ENCODE results near the gene ZDHHC5.

The ZDHHC5 gene

DNA sequence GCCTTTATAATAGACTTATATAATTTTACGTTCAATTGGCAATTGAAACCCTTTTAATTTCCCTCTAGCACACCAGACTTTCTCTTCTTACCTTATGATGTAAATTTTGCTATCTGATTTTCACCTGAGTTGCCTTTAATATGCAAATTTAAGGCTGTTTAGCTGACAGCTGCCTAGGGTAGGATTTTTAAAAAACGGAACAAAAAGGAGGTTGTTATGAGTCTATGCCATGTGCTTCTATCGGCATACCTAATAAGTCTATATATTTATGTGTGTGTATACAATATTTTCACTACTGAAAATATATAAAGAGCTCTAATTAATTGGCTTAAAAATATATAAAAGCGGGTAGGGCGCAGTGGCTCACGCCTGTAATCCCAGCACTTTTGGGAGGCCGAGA lies 61.6 kb downstream of the ZDHHC5 start:
- no peak for DNase-seq (ENCODE audit: low spot score)

DNA sequence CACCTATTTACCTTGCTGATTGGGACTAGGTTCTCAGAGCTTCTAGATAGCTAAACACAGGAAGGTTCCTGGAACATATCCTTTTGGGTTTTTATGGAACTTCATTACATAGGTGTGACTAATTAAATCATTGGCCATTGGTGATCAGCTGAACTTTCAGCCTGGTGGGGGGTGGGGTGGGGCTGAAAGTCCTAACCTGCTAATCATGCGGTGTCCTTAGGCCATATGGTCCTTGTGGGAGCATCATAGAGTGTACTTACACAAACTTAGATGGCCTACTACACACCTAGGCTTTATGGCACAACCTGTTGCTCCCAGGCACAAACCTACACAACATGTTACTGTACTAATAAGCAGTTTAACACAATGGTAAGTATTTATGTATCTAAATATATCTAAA lies 64.7 kb downstream of the ZDHHC5 start:
- no peak for DNase-seq (ENCODE audit: low spot score)

DNA sequence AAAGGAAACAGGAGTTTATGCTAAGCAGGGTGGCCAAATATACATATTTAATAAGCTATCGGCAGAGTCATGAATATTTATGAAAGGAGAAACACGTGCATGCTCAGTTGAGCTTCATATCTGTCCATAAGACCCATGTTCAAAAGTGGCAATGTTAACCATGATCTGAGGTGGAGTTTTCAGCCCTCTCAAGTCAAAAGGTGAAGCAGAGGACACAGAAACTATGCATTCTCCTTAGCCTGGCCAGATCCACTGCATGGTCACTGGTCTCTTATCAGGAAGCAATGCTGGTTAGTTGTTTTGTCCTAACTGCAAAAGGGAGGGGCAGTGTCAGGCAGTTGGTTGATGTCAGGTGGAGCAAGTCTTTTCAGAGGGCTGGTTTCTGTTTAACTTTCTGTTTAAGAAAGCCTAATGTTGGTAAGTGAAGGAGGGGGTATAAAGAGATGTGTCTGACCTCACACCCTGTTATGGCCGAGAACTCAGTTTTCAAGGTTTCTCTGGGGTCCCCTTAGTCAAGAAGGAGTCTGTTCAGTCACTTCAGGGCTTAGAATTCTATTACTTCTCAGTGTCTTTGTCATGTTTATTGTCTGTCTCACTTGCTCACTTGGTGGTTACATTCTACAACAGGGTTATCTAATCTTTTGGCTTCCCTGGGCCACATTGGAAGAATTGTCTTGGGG lies 67.8 kb downstream of the ZDHHC5 start:
- DNase-seq (ENCODE audit: low spot score): no peak

DNA sequence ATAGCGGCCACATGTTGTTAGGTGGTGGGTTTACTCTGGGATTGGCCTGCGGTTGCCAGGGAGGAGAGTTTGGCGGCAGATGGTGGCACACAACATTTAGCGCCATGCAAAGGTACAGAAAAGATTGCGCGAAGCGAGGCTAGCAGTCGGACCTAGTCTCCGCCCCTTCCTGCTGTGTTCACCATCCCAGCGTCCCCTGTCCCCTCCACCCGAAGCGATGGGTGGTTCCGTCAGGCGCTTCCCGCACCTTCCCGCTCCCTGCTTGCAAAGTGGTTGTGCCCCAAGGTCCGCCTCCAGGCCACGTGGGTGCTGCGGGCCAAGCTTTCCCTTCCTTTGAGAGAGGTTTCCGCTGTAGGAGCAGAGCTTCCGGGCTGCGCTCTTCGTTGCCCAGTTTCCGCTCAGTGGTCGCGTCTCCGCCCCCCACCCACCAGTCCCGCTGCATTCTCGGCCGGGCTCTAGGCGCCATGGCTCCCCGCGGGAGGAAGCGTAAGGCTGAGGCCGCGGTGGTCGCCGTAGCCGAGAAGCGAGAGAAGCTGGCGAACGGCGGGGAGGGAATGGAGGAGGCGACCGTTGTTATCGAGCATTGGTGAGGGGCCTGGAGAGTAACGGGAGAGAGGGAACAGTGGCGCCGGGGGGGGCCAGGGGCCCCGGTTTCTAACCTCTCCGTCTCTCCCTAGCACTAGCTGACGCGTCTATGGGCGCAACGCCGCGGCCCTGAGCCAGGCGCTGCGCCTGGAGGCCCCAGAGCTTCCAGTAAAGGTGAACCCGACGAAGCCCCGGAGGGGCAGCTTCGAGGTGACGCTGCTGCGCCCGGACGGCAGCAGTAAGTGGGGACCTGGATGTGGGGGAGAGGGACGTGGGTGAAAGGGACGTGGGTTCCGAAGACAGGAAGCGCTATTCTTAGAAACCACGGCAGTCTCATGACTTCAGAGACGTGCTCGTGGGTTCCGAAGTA lies 73.5 kb downstream of the ZDHHC5 start, which contains the start of gene SELENOH:
Gene SELENOH, plus strand, starts transcription at position 360 of the 955 bp plus-strand sequence. Its CDS starts 105 bp downstream, at position 465.
- DNase-seq (ENCODE audit: low spot score): peak; percentile 97

DNA sequence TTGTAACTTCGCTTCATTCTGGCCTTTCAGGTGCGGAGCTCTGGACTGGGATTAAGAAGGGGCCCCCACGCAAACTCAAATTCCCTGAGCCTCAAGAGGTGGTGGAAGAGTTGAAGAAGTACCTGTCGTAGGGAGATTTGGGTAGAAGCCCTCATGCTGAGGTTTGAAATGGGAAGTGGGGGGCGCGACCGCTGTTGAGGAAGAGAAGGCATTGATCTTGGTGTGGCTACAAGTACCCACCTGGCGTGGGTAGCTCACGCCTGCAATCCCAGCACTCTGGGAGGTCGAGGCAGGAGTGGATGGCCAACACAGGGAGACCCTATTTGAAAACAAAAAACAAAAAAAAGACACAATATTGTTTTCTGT lies 74.2 kb downstream of the ZDHHC5 start:
- DNase-seq (ENCODE audit: low spot score): no peak

DNA sequence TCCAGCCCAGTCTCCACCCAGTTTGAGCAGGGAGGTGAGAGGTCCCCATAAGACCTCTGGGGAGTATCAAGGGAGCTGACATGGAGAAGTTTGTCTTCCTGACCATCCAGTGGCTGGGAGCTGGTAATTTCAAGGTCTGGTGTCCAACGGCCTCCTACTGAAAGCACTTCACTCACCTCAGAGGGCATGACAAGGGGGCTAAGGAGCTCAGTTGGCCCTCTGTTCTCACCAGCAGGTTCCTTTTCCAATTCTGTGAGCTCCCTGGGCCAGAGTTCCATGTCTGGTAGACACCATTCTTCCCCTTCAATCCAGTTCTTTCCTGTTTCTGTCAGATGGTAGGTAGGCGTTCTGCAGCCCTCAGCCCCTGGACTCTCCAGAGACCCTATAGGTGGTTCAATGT lies 76.4 kb downstream of the ZDHHC5 start:
- DNase-seq (ENCODE audit: low spot score): no peak

DNA sequence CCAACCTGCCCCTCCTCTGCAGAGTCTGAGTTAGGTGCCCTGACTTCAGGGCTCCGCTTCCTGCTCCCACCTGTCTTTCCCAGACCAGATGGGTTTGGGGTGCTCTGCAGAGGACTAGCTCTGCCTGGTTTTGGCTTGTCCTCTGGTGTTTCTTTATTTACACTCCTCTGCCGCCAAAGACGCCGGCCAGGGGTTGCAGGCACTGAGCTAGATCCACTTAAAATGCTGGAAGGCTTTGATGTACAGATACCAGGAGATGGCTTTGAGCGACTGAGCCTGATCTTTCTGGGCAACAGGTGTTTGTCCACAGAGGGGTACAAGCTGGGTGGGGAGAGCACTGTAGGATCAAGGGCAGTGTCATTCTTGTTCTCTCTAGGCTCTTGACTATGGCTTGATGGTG lies 77.3 kb downstream of the ZDHHC5 start:
- DNase-seq (ENCODE audit: low spot score): no peak

DNA sequence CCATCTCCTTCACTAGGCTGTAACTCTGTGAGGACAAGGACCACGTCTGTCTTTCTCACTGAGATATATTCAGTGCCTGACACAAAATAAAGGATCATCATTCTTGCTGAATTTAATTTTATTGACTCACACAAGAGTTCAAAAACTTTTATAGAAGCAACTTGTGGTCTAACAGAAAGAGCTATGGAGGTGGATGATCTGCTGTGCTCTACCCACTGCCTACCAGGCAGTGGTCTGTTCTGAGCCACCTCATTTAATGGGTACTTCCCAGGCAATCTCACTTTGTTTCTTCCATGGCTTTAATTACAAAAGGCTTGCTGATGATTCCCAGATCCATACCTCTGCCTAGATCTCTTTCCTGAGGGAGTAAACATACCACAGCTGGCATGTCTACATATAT lies 79.0 kb downstream of the ZDHHC5 start:
- no peak for DNase-seq (ENCODE audit: low spot score)

Measured in LoVo (cell line).